Measurements from ENCODE around the gene GPANK1. TPM values are rescaled to one million over a fixed set of nuclear protein-coding genes. Genes with fewer than 3 reads are reported as not detected.

GPANK1 gene
- total RNA-seq, 4 donors from 2014 or later, result 6.9 to 16.0 (median 10.9) TPM

DNA sequence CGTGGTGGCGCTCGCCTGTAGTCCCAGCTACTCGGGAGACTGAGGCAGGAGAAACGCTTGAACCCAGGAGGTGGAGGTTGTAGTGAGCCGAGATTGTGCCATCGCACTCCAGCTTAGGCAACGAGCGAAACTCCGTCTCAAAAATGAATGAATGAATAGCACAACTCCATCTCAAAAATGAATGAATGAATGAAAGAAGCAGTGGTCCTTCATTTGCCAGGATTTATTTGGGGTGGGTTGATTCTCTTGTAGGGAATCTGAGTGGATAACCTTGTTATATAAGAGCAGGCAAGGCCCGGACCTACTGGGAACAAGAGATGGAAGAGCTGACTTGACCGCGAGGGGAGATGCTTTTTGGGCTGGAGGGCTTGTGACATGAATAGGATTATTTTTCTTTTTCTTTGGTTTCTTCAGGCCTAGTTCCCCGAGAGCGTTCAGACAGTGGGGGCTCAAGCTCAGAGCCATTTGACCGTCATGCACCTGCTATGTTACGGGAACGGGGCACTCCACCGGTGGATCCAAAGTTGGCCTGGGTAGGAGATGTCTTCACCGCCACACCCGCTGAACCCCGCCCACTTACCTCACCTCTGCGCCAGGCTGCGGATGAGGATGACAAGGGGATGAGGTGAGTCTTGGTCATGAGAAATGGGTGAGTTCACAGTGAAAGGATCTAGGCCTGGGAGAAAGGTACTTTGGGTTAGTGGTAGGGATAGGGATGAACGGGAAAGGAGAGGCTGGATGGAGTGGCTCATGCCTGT is 34.4 kb downstream of the GPANK1 start:
- H3K36me3 ChIP-seq, result peaks cover 79 to 100% (median 85%) of the 10 kb centered on the region in 3 donors
- H3K27me3 ChIP-seq, result no peaks in the 10 kb centered on the region
- H3K27ac ChIP-seq, result no peak overlapping the region
- no peak overlapping the region for H3K4me3 ChIP-seq
- H3K4me1 ChIP-seq, result no peaks in the 10 kb centered on the region
- no peak for DNase-seq
- 84 to 86% methylated on average over 22 to 25 of the region's 25 CpGs for WGBS, 2 donors
- intact Hi-C loops (cut with DNase I), result no loop called here
- no peak for TF ChIP-seq POLR2A (IDR thresholded peaks at IDR 0.05)
- TF ChIP-seq, protein P1, sequence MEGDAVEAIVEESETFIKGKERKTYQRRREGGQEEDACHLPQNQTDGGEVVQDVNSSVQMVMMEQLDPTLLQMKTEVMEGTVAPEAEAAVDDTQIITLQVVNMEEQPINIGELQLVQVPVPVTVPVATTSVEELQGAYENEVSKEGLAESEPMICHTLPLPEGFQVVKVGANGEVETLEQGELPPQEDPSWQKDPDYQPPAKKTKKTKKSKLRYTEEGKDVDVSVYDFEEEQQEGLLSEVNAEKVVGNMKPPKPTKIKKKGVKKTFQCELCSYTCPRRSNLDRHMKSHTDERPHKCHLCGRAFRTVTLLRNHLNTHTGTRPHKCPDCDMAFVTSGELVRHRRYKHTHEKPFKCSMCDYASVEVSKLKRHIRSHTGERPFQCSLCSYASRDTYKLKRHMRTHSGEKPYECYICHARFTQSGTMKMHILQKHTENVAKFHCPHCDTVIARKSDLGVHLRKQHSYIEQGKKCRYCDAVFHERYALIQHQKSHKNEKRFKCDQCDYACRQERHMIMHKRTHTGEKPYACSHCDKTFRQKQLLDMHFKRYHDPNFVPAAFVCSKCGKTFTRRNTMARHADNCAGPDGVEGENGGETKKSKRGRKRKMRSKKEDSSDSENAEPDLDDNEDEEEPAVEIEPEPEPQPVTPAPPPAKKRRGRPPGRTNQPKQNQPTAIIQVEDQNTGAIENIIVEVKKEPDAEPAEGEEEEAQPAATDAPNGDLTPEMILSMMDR (IDR thresholded peaks at IDR 0.05), result no peak
- H3K9me3 ChIP-seq, result no peaks in the 10 kb centered on the region

GRCh38 chr6:31629014-31629413 is 35.8 kb downstream of the GPANK1 start:
- intact Hi-C loops (cut with DNase I), result no loop called here
- Histone ChIP-seq H3K27ac (no peak overlapping the region), H3K4me3 (no peak overlapping the region), H3K36me3 (peaks cover 79 to 100% (median 86%) of the 10 kb centered on the region in 3 donors), H3K4me1 (no peaks in the 10 kb centered on the region), H3K27me3 (no peaks in the 10 kb centered on the region), H3K9me3 (no peaks in the 10 kb centered on the region)
- TF ChIP-seq, protein P1 (IDR thresholded peaks at IDR 0.05), result no peak
- no peak for TF ChIP-seq POLR2A (IDR thresholded peaks at IDR 0.05)
- DNase-seq, result no peak
- WGBS, 2 donors, result 81 to 85% methylated on average over 7 of the region's 7 CpGs

- no peaks in the 10 kb centered on the region for H3K27me3 ChIP-seq
- H3K9me3 ChIP-seq, result no peaks in the 10 kb centered on the region
- H3K36me3 ChIP-seq, result peaks cover 77 to 96% (median 81%) of the 10 kb centered on the region in 3 donors
- DNase-seq, result no peak
- H3K27ac ChIP-seq, result no peak overlapping the region
- TF ChIP-seq, protein P1 (IDR thresholded peaks at IDR 0.05), result no peak
- no peak for TF ChIP-seq POLR2A (IDR thresholded peaks at IDR 0.05)
- intact Hi-C loops (cut with DNase I), result no loop called here
- no peak overlapping the region for H3K4me3 ChIP-seq
- WGBS, 2 donors, result 94 to 95% methylated on average over 14 to 17 of the region's 19 CpGs
- peaks cover 0 to 11% (median 3%) of the 10 kb centered on the region in 3 donors for H3K4me1 ChIP-seq
These were observed 37.0 kb downstream of the GPANK1 start for GRCh38 chr6:31627690-31628287.

GRCh38 chr6:31626952-31627351 is 37.8 kb downstream of the GPANK1 start:
- TF ChIP-seq, protein P1 (IDR thresholded peaks at IDR 0.05), result no peak
- TF ChIP-seq POLR2A (IDR thresholded peaks at IDR 0.05), result no peak
- intact Hi-C loops (cut with DNase I), result no loop called here
- H3K9me3 ChIP-seq, result no peaks in the 10 kb centered on the region
- H3K27me3 ChIP-seq, result no peaks in the 10 kb centered on the region
- peaks cover 6 to 20% (median 10%) of the 10 kb centered on the region in 3 donors for H3K4me1 ChIP-seq
- no peak overlapping the region for H3K4me3 ChIP-seq
- DNase-seq, result no peak
- peaks cover 74 to 88% (median 77%) of the 10 kb centered on the region in 3 donors for H3K36me3 ChIP-seq
- 93 to 95% methylated on average over 3 to 6 of the region's 10 CpGs for WGBS, 2 donors
- H3K27ac ChIP-seq, result no peak overlapping the region

DNA sequence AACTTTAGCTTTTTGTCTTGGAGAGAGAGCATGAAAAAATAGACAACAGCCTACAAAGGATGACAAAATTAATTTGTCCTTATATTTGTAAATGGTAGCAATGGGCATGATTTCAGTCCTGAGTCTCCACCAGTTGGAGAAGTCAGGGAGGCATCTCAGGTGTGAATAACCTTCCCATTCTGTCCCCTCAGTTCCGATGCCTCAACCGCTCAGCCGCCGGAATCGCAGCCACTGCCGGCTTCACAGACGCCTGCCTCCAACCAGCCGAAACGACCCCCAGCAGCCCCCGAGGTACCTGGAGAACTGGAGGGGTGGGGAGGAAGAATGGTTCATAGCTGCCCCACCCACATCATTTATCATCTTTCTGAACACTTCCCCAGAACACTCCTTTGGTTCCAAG is 40.7 kb downstream of the GPANK1 start:
- no peak overlapping the region for H3K27ac ChIP-seq
- H3K36me3 ChIP-seq, result peaks cover 52 to 59% (median 52%) of the 10 kb centered on the region in 3 donors
- TF ChIP-seq POLR2A (IDR thresholded peaks at IDR 0.05), result no peak
- TF ChIP-seq, protein P1 (IDR thresholded peaks at IDR 0.05), result no peak
- H3K4me1 ChIP-seq, result peaks cover 11 to 35% (median 14%) of the 10 kb centered on the region in 3 donors
- intact Hi-C loops (cut with DNase I), result no loop called here
- H3K27me3 ChIP-seq, result no peaks in the 10 kb centered on the region
- no peak overlapping the region for H3K4me3 ChIP-seq
- no peak for DNase-seq
- 65 to 86% methylated on average over 5 to 10 of the region's 10 CpGs for WGBS, 2 donors
- H3K9me3 ChIP-seq, result no peaks in the 10 kb centered on the region

All from esophagus squamous epithelium (tissue), 5 donors.